Esophagus muscularis mucosa (tissue), 4 donors: ENCODE data around the gene GH2. TPM values are rescaled to one million over a fixed set of nuclear protein-coding genes. Genes with fewer than 3 reads are reported as not detected.
A peak's percentile ranks its signal among the peaks of the same experiment; 100 is the strongest.

Experiments
- DNase-seq: peaks from one replicate; pipeline ENCODE4 v3.0.0-alpha.2; 2017; ENCODE audit errors: extremely low spot score
- H3K27ac ChIP-seq, 4 donors: fragments of 200-600 bp; sonication (generic); replicated peaks in 1 of 4; 1 replicate in 3 of 4; 2 replicates in 1 of 4; pipeline ENCODE4 v1.5.1; 2016 to 2019; ENCODE audit warnings: mild to moderate bottlenecking in 1 of 4
- H3K27me3 ChIP-seq, 4 donors: fragments of 200-600 bp; sonication (generic); one replicate each; pipeline versions ENCODE4 v1.5.1 to v1.6.0; 2016 to 2019
- H3K36me3 ChIP-seq, 4 donors: fragments of 200-600 bp; sonication (generic); one replicate each; pipeline ENCODE4 v1.5.1; 2016 to 2019
- H3K4me1 ChIP-seq, 4 donors: fragments of 200-600 bp; sonication (generic); one replicate each; pipeline ENCODE4 v1.5.1; 2016 to 2019
- H3K4me3 ChIP-seq, 4 donors: fragments of 200-600 bp; sonication (generic); 1 replicate in 2 of 4; 2 replicates in 2 of 4; pipeline ENCODE4 v1.5.1; 2016 to 2019; ENCODE audit warnings: mild to moderate bottlenecking in 4 of 4, moderate library complexity in 1 of 4
- H3K9me3 ChIP-seq, 4 donors: fragments of 200-600 bp; sonication (generic); 1 replicate in 3 of 4; 2 replicates in 1 of 4; pipeline ENCODE4 v1.5.1; 2016 to 2019
- EP300 ChIP-seq: sonication (generic); formaldehyde crosslinking; IDR thresholded peaks from one replicate; pipeline ENCODE4 v1.6.1; 2017; ENCODE audit warnings: antibody characterized with exemption
- POLR2A ChIP-seq: fragments of 450-650 bp; IDR thresholded peaks from one replicate; pipeline ENCODE4 v1.6.1; 2017; ENCODE audit warnings: antibody characterized with exemption, moderate library complexity, mild to moderate bottlenecking, low read depth
- POLR2AphosphoS5 ChIP-seq, 2 donors: sonication (generic); formaldehyde crosslinking; IDR thresholded peaks; one replicate each; pipeline ENCODE4 v1.6.1; 2017; ENCODE audit warnings: antibody characterized with exemption in 2 of 2
- WGBS: methylation state at CpG from one replicate; pipeline ENCODE4 v1.1.5; 2018; 5-methylcytosine and 5-hydroxymethylcytosine counted together
- intact Hi-C: fragments of 100-400 bp; cut with DNase I; formaldehyde crosslinking; loops from one replicate; pipeline ENCODE4 v1.15.1; 2023
- total RNA-seq, 4 donors: library from RNA; depleted of rRNA; stranded (reverse); fragments of >200 nt; gene quantifications; one replicate each; pipeline versions ENCODE4 v1.1.0 to v1.2.1, GENCODE V29; 2016
- TF ChIP-seq, protein P1 (sequence below), 3 experiments: fragments of 200-600 bp in 2 of 3; fragments of 450-650 bp in 1 of 3; sonication (generic) in 2 of 3; IDR thresholded peaks; one replicate each; pipeline ENCODE4 v1.5.1; 2017 to 2019; ENCODE audit warnings: antibody characterized with exemption in 3 of 3, mild to moderate bottlenecking in 2 of 3, moderate library complexity in 1 of 3

GH2 gene
- total RNA-seq, 4 donors from 2014 or later: not detected

DNA sequence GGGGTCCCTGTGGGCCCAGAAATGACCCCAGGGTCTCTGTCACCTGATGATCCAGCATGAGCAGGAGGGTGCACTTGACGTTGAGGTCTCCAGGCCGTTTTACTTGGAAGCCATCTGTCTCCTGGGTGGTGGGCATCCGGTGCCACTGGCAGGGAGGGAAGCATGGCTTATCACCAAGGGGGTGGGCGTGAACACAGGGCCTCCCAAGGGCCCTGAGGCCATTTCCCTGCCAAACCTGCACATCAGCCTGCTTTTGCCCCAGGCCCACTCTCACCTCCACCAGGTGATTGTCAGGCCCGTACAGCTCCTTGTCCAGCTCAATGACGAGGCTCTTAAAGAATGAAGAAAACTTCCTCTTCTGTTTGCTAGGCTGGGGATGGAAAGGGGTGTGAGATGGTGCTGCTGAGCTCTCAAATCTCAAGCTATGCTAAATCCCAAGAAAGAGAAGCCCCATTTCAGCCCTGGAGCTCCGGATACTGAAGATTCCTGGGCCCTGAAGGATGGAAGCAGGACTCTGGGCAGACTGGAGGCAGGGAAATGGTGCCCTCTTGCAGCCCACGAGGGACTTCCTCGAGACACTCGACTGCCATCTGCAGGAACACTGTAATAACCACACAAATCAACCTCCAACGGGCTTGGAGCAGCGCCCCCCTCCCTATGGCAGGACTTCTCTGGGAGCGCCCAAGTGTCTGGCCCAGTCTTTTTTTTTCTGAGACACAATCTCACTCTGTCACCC lies 47.1 kb downstream of the GH2 start:
- TF ChIP-seq EP300: no peak
- TF ChIP-seq, protein P1, sequence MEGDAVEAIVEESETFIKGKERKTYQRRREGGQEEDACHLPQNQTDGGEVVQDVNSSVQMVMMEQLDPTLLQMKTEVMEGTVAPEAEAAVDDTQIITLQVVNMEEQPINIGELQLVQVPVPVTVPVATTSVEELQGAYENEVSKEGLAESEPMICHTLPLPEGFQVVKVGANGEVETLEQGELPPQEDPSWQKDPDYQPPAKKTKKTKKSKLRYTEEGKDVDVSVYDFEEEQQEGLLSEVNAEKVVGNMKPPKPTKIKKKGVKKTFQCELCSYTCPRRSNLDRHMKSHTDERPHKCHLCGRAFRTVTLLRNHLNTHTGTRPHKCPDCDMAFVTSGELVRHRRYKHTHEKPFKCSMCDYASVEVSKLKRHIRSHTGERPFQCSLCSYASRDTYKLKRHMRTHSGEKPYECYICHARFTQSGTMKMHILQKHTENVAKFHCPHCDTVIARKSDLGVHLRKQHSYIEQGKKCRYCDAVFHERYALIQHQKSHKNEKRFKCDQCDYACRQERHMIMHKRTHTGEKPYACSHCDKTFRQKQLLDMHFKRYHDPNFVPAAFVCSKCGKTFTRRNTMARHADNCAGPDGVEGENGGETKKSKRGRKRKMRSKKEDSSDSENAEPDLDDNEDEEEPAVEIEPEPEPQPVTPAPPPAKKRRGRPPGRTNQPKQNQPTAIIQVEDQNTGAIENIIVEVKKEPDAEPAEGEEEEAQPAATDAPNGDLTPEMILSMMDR (IDR thresholded peaks at IDR 0.05): peak; percentile 22 to 58 (median 40)
- no peak for DNase-seq
- no peaks in the 10 kb centered on the region for H3K27me3 ChIP-seq
- H3K36me3 ChIP-seq: peaks cover 51 to 80% (median 78%) of the 10 kb centered on the region in 4 donors
- H3K4me1 ChIP-seq: peaks cover 29 to 68% (median 62%) of the 10 kb centered on the region in 4 donors
- H3K27ac ChIP-seq: peak overlapping the region; percentile 17 to 98 (median 54)
- intact Hi-C loops: no loop called here
- no peak overlapping the region for H3K4me3 ChIP-seq
- 42% methylated on average over 12 of the region's 13 CpGs for WGBS
- no peaks in the 10 kb centered on the region for H3K9me3 ChIP-seq

DNA sequence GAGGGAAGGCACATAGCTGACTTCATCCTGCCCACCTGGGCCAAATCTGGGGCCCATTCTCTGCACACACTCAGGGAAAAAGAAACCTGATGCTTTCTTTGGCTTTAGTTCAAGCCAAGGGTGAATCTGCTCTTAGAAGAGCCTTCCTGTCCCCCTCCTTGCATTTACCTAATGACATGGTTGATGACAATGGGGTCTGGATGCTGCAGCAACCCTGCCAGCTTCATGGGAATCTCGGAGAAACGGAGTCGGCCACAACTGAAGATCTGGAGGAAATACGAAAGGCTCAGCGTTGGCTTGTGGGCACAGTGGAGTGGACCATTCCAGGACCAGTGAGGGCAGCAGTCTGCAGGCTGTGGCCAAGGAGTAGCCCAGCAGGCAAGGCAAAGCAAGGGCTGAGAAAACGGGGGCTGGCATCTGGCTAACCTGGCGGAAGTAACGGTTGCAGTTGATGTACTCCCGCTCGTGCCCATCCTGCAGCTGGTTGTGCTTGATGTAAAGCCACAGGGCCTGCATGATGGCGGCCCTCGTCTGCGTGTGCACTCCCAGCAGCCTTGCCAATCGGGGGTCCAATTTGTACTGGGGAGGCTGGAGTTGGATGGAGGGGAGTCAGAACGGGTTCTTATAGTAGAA lies 47.9 kb downstream of the GH2 start:
- 89% methylated on average over 15 of the region's 15 CpGs for WGBS
- Histone ChIP-seq H3K4me3 (no peak overlapping the region), H3K4me1 (peaks cover 28 to 68% (median 62%) of the 10 kb centered on the region in 4 donors), H3K36me3 (peaks cover 53 to 88% (median 84%) of the 10 kb centered on the region in 4 donors), H3K27ac (peak overlapping the region in 2 of 4 donors; percentile 54 to 98), H3K27me3 (no peaks in the 10 kb centered on the region), H3K9me3 (no peaks in the 10 kb centered on the region)
- TF ChIP-seq EP300 (no peak), POLR2AphosphoS5 (IDR thresholded peaks at IDR 0.05) (no peak), POLR2A (no peak)
- TF ChIP-seq, protein P1 (IDR thresholded peaks at IDR 0.05): no peak
- intact Hi-C loops: no loop called here
- no peak for DNase-seq

DNA sequence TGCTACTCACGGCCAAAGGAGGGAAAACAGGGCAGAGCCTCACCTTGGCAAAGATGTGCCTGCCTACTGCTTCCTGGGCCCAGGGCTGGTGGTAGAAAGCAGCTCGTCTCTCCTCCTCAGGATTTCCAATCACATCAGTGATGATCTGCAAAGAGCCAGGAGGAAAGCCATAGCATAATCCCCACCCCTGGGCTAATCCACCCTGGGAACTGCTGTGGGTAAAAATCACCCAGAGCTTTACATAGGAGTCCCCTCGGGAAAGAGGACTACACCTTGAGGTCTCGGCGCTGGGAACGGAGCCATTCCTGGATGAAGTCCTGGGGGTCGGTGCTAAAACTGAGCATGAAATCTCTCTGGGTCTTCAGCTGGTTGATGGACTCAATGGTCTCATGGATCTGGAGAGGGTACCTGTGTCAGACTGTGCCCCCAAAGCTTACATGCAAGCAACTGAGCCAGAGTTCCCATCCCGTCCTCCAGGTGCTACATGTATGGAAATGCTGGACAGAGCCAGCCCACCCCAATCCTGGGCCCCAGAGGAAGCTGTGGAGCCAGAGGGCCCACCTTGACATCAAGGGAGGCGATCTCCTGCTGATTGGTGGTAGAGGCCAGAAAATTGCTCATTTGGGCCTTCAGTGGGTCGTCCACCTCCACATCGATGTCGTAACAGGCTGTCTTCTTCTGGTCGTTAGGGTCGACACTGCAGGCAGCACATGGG lies 48.6 kb downstream of the GH2 start:
- Histone ChIP-seq H3K27me3 (no peaks in the 10 kb centered on the region), H3K36me3 (peaks cover 53 to 88% (median 85%) of the 10 kb centered on the region in 4 donors), H3K4me3 (no peak overlapping the region), H3K27ac (peak overlapping the region in 1 of 4 donors; percentile 4), H3K4me1 (peaks cover 28 to 68% (median 62%) of the 10 kb centered on the region in 4 donors), H3K9me3 (no peaks in the 10 kb centered on the region)
- no peak for TF ChIP-seq EP300
- TF ChIP-seq, protein P1 (IDR thresholded peaks at IDR 0.05): no peak
- no peak for TF ChIP-seq POLR2AphosphoS5 (IDR thresholded peaks at IDR 0.05)
- TF ChIP-seq POLR2A: no peak
- no peak for DNase-seq
- 82% methylated on average over 14 of the region's 14 CpGs for WGBS
- intact Hi-C loops: no loop called here

DNA sequence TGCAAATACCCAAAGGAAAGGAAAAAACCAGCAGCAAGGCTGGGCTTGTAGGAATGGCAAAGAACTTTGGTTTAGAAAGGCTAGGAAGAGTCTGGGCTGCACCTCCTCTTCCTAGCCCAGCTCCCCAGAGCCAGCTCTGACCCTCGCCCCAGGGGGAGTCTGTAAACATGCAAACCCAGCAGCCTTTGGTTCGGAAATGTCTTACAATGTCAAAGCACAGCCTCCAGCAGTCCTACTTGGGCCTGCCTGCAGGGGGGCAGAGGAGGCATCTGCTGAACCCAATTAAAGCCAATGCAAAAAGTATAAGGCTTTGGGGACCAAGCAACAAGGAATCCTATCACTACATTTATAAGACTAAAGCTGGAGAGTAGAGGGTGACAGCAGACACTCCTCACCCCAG lies 49.3 kb downstream of the GH2 start:
- Histone ChIP-seq H3K9me3 (no peaks in the 10 kb centered on the region), H3K36me3 (peaks cover 53 to 87% (median 84%) of the 10 kb centered on the region in 4 donors), H3K4me3 (no peak overlapping the region), H3K27ac (no peak overlapping the region), H3K27me3 (no peaks in the 10 kb centered on the region), H3K4me1 (peaks cover 24 to 65% (median 58%) of the 10 kb centered on the region in 4 donors)
- intact Hi-C loops: no loop called here
- TF ChIP-seq EP300 (no peak), POLR2A (no peak), POLR2AphosphoS5 (IDR thresholded peaks at IDR 0.05) (no peak)
- TF ChIP-seq, protein P1 (IDR thresholded peaks at IDR 0.05): no peak
- DNase-seq: no peak
- WGBS: 100% methylated on average over 1 of the region's 2 CpGs
